Activated CD8-positive, alpha-beta T cell treated with anti-CD3 and anti-CD28 coated beads for 36 hours (primary cell): Measurements from ENCODE around the gene GRID1. TPM values are rescaled to one million over a fixed set of nuclear protein-coding genes. Genes with fewer than 3 reads are reported as not detected.

ENCODE experiments used
- ATAC-seq: fragments of 200-7000 bp; cut with Tn5 transposase; one replicate; pipeline ENCODE4 v1.10.0; 2021; ENCODE audit warnings: mild to moderate bottlenecking, moderate library complexity
- CTCF ChIA-PET: fragments of 350-600 bp; sonication (Branson Sonifier 250); formaldehyde crosslinking; loops from one replicate; lab custom pipeline; 2021; ENCODE audit warnings: antibody characterized with exemption; lab: Charles Lee
- POLR2A ChIA-PET: fragments of 350-600 bp; sonication (Branson Sonifier 250); formaldehyde crosslinking; loops from one replicate; lab custom pipeline; 2021; ENCODE audit warnings: antibody characterized with exemption; lab: Charles Lee
- DNase-seq: peaks from one replicate; pipeline ENCODE4 v3.0.0-alpha.2; 2020
- H3K27ac Mint-ChIP-seq: one replicate; pipeline ENCODE4 v1.8.0; 2021; ENCODE audit warnings: mild to moderate bottlenecking, mixed read lengths
- H3K27me3 Mint-ChIP-seq: one replicate; pipeline ENCODE4 v1.8.0; 2021; ENCODE audit warnings: mixed read lengths
- H3K36me3 Mint-ChIP-seq: one replicate; pipeline ENCODE4 v1.8.0; 2021; ENCODE audit warnings: low read depth, mixed read lengths
- H3K4me1 Mint-ChIP-seq: one replicate; pipeline ENCODE4 v1.8.0; 2021; ENCODE audit warnings: low read depth, mixed read lengths
- H3K4me3 Mint-ChIP-seq: one replicate; pipeline ENCODE4 v1.8.0; 2021; ENCODE audit warnings: mild to moderate bottlenecking, moderate library complexity, mixed read lengths
- H3K9me3 Mint-ChIP-seq: one replicate; pipeline ENCODE4 v1.8.0; 2021; ENCODE audit warnings: mixed read lengths
- intact Hi-C: fragments of 100-400 bp; cut with micrococcal nuclease; formaldehyde crosslinking; loops from one replicate; pipeline ENCODE4 v1.10.0; 2022
- total RNA-seq, 2 experiments: library from RNA; stranded (reverse); gene quantifications; one replicate each; pipeline ENCODE4 v1.2.3, GENCODE V29; 2021
- TF ChIP-seq, protein P1 (sequence below): fragments of 200-600 bp; IDR thresholded peaks from one replicate; pipeline ENCODE4 v1.8.0; 2022; ENCODE audit warnings: antibody characterized with exemption, mild to moderate bottlenecking

The GRID1 gene
- total RNA-seq, 2 experiments from 2014 or later: not detected

GRCh38 chr10:85874208-85874607 lies 492.4 kb downstream of the GRID1 start:
- TF ChIP-seq, protein P1, sequence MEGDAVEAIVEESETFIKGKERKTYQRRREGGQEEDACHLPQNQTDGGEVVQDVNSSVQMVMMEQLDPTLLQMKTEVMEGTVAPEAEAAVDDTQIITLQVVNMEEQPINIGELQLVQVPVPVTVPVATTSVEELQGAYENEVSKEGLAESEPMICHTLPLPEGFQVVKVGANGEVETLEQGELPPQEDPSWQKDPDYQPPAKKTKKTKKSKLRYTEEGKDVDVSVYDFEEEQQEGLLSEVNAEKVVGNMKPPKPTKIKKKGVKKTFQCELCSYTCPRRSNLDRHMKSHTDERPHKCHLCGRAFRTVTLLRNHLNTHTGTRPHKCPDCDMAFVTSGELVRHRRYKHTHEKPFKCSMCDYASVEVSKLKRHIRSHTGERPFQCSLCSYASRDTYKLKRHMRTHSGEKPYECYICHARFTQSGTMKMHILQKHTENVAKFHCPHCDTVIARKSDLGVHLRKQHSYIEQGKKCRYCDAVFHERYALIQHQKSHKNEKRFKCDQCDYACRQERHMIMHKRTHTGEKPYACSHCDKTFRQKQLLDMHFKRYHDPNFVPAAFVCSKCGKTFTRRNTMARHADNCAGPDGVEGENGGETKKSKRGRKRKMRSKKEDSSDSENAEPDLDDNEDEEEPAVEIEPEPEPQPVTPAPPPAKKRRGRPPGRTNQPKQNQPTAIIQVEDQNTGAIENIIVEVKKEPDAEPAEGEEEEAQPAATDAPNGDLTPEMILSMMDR: no peak
- Mint-ChIP-seq H3K9me3 (no peaks in the 10 kb centered on the region), H3K4me3 (no peak overlapping the region), H3K4me1 (no peaks in the 10 kb centered on the region), H3K27ac (no peak overlapping the region), H3K27me3 (no peaks in the 10 kb centered on the region), H3K36me3 (no peaks in the 10 kb centered on the region)
- intact Hi-C loops: no loop called here
- DNase-seq (no peak), ATAC-seq (no peak)
- ChIA-PET CTCF (interaction anchor here (0.7 kb wide), 1 partner anchor 11 kb away, joined by 3 read pairs; no protein-coding TSS in a partner anchor), POLR2A (no interaction called here)

DNA sequence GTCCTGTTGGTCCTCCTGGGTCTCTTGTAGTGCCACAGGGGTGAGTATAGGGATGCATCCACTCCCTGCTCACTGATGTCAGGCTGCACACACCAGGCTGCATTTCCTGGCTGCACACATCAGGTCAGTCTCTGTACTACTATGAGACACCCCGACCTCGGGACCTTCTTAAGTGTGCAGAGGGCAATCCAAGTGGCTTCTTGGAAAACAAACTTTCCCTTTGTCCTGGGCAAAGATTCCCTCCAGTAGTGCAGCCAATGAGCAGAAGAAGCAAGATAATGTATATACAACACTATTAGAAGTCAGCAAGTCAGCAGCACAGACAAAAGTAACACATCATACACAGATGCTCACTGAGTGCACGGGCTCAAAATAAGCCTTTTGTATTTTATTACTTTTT lies 493.5 kb downstream of the GRID1 start:
- CTCF ChIA-PET: no interaction called here
- POLR2A ChIA-PET: no interaction called here
- Mint-ChIP-seq H3K4me1 (no peaks in the 10 kb centered on the region), H3K27ac (no peak overlapping the region), H3K9me3 (no peaks in the 10 kb centered on the region), H3K27me3 (no peaks in the 10 kb centered on the region), H3K36me3 (no peaks in the 10 kb centered on the region), H3K4me3 (no peak overlapping the region)
- DNase-seq (no peak), ATAC-seq (no peak)
- TF ChIP-seq, protein P1: no peak
- intact Hi-C loops: no loop called here

DNA sequence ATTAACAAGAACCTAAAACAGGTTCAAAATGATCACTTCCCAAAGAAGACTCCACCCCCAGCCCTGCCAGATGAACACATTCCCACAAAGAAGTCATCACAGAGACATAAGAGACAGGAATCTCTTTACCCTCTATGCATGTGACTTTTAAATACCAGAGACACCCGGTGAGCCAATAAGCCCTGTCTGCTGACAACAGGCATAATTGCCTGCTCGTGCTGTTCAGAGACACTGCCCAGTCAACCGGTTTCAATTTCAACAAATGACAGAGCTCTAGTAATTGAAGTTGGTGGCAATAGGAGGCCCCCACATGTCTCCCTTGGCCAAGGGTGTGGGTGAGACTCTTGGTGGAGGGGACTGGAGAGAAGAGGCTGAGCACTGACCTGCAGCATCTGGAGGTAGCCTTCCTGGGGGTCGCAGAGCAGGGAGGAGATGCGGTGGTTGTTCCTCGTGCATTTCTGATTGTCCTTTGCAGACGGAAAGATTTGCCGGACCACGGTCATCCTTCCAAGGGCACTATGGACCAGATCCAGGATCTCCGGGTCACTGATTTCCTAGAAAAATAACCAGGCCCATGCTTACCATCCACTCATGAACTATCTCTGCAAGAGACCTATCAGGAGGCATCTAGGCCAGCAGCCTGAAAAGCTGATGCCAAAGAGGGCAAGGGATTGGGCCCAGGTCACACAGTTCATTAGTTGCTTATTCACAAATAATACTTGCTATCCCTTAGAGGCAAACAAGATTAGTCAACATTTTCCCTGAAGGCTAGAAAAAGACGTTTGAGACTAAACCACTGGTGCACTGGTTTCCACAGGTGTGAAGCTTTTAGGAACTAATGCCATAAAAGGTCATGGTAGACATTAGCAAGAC lies 497.7 kb downstream of the GRID1 start:
- Mint-ChIP-seq H3K4me1 (no peaks in the 10 kb centered on the region), H3K27me3 (no peaks in the 10 kb centered on the region), H3K27ac (no peak overlapping the region), H3K36me3 (no peaks in the 10 kb centered on the region), H3K4me3 (no peak overlapping the region), H3K9me3 (no peaks in the 10 kb centered on the region)
- POLR2A ChIA-PET: no interaction called here
- intact Hi-C loops: no loop called here
- DNase-seq (no peak), ATAC-seq (no peak)
- CTCF ChIA-PET: no interaction called here
- TF ChIP-seq, protein P1: no peak

DNA sequence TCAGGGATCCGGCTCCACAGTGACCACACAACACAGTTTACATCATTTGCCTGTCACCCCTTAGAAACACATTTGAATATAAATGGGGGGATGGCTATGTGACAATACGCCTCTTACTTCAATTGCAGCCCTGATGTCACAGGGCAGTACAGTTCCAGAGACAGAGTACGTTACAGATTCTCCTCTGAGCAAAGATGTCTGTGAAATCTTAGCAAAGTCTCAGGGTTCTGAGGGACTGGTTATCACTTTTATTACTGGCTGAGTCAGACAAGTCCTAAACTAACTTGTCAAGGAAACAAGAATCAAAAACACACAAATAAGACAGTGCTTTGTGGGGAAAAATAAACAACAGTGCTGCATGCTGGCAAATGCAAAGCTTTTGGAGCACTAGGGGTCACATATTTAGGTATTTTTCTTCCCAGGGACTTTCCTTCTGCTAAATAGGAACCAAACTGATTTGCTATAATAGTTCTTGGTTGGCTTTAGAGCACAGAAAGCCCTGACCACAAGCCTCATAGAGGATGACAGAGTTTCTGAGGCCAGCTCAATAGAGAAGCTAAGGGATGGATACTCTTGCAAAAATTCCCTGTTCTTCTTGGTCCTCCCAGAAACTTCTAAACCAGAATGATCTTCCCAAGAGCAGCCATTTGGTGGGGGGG lies 501.6 kb downstream of the GRID1 start:
- DNase-seq: no peak
- Mint-ChIP-seq H3K36me3 (no peaks in the 10 kb centered on the region), H3K27ac (no peak overlapping the region), H3K9me3 (no peaks in the 10 kb centered on the region), H3K4me3 (no peak overlapping the region), H3K4me1 (no peaks in the 10 kb centered on the region), H3K27me3 (peaks cover 8% of the 10 kb centered on the region)
- intact Hi-C loops: no loop called here
- ChIA-PET POLR2A (no interaction called here), CTCF (no interaction called here)
- TF ChIP-seq, protein P1: no peak
- ATAC-seq: no peak

DNA sequence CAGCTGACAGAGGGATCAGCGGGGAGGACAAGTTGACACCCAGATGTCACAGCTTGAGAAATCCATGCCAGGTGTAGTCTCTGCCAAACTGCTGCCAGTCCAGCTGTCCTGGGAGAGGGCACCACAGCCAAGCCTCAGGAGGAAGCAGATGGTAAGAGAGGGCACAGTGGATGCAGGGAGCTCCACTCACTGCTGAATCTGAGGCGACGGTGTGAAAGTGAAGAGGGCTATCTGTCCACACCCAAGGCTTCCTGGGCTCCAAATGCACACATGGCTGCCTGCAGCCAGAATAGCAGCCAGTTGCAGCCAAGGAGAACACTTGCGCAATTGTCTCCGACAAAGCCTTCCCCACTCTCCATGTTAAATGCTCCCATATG lies 502.4 kb downstream of the GRID1 start:
- intact Hi-C loops: no loop called here
- CTCF ChIA-PET: no interaction called here
- no peak for DNase-seq

More for the DNA sequence above, 502.4 kb downstream of the GRID1 start:
- Mint-ChIP-seq H3K27me3 (peaks cover 9% of the 10 kb centered on the region), H3K4me1 (no peaks in the 10 kb centered on the region), H3K36me3 (no peaks in the 10 kb centered on the region), H3K9me3 (no peaks in the 10 kb centered on the region), H3K4me3 (no peak overlapping the region), H3K27ac (no peak overlapping the region)
- no peak for ATAC-seq
- TF ChIP-seq, protein P1: no peak
- POLR2A ChIA-PET: no interaction called here
